Endothelial cell of umbilical vein (primary cell): Measurements from ENCODE around the gene ARHGAP31.

Source experiments
- CTCF ChIP-seq, 2 donors: IDR thresholded peaks; 1 replicate in 1 of 2; 2 replicates in 1 of 2; pipeline ENCODE4 v1.5.1; 2011; ENCODE audit warnings: low read length in 2 of 2, mild to moderate bottlenecking in 2 of 2, moderate library complexity in 2 of 2, control low read depth in 1 of 2, inconsistent platforms in 1 of 2, low read depth in 1 of 2; ENCODE audit not compliant: insufficient read depth in 1 of 2; ENCODE audit errors: extremely low read depth in 1 of 2
- FOS ChIP-seq: IDR thresholded peaks from 2 replicates; pipeline ENCODE4 v1.6.1; 2011; ENCODE audit warnings: mild to moderate bottlenecking, low read length, moderate library complexity, borderline replicate concordance; ENCODE audit not compliant: insufficient read depth
- GATA2 ChIP-seq: IDR thresholded peaks from 2 replicates; pipeline ENCODE4 v1.7.0; 2011; ENCODE audit warnings: low read depth, mild to moderate bottlenecking, moderate library complexity, mixed read lengths, low read length; ENCODE audit not compliant: insufficient read length, insufficient read depth
- POLR2A ChIP-seq: IDR thresholded peaks from 2 replicates; pipeline ENCODE4 v1.6.1; 2012; ENCODE audit warnings: low read depth, mild to moderate bottlenecking, control low read depth, low read length
- POLR2AphosphoS5 ChIP-seq: IDR thresholded peaks from 2 replicates; pipeline ENCODE4 v1.6.1; 2012; ENCODE audit warnings: low read depth, mild to moderate bottlenecking, control low read depth, low read length, moderate library complexity; ENCODE audit not compliant: insufficient read depth

DNA sequence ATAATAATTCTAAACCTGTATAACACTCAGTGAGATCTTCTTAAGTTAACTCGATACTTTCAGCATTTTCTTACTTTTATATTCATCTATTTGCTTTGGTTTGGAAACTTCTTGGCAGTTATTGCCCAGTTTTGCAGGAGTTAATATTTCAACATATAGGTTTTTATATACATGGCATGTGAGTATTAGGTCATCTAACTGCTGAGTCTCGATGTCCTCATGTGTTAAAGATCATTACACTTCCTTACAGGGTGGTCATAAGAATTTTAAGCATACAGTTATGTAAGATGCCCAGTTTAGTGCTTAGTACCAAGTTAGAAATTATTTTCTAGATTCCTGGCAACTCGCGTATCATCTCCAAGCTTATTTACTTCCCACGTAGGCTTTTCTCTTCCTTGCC lies 106.3 kb downstream of the ARHGAP31 start:
- no peak for TF ChIP-seq CTCF (IDR thresholded peaks at IDR 0.05; ENCODE audit: extremely low read depth in 1 of 2, insufficient read depth in 1 of 2, low read depth in 1 of 2, low read length in 2 of 2)
- TF ChIP-seq POLR2A: no peak
- TF ChIP-seq GATA2: no peak
- TF ChIP-seq POLR2AphosphoS5: no peak
- no peak for TF ChIP-seq FOS
